Retinal pigment epithelial cell (primary cell): ENCODE results near the gene SPOP.

Source experiments
- DNase-seq: peaks from one replicate; pipeline ENCODE4 v3.0.0-alpha.2; 2010; ENCODE audit warnings: low read depth
- H3K4me3 ChIP-seq: 2 replicates; pipeline ENCODE4 v1.5.1; 2011; ENCODE audit warnings: mild to moderate bottlenecking, low read length, control low read depth, moderate library complexity
- CTCF ChIP-seq: conservative IDR thresholded peaks from 2 replicates; pipeline ENCODE4 v1.5.1; 2011; ENCODE audit warnings: low read depth, low read length, control low read depth, inconsistent platforms

The SPOP gene

DNA sequence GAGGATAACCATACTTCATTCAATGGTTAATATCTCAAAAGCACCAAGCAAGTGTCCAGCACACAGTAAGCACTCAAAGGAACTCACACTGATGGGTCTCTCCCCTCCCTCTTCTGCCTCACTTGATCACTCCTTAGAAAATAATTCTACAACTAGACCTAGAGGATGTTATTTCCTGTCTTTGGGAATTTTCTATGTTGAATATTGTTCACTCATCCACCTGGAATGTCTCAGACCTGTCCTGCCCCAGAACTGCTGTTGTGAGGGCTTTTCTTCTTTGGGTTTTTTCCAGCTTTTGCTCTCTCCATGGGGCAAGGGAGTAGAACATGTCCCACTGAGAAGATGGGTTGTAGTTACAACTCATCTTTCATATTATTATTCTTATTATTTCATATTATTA, 76.9 kb downstream of the SPOP start:
- no peak for DNase-seq

DNA sequence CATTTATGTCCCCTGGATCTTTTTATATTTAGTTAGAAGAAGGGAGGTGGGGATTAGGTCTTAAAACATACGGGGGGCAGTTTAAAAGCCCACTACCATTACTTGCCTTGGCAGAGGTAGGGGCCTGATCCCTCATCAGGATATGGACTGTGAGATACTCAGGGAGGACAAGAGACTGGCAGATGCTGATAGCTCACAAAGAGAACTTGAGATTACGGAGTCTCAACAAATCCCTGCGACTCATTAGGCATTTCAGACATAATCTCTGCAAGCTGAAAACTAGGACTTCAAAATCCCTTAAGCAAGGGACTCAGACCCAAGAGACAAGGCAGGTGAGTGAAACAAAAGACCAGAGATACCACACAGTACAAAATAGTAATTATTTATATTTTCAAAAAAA, 79.0 kb downstream of the SPOP start:
- TF ChIP-seq CTCF, result no peak
- no peak for DNase-seq

More for the DNA sequence above, 76.9 kb downstream of the SPOP start:
- TF ChIP-seq CTCF, result no peak
- no peak overlapping the region for H3K4me3 ChIP-seq

GRCh38 chr17:49597928-49598655, 79.8 kb downstream of the SPOP start:
- no peak for DNase-seq

More for the DNA sequence above, 79.0 kb downstream of the SPOP start:
- no peak overlapping the region for H3K4me3 ChIP-seq

DNA sequence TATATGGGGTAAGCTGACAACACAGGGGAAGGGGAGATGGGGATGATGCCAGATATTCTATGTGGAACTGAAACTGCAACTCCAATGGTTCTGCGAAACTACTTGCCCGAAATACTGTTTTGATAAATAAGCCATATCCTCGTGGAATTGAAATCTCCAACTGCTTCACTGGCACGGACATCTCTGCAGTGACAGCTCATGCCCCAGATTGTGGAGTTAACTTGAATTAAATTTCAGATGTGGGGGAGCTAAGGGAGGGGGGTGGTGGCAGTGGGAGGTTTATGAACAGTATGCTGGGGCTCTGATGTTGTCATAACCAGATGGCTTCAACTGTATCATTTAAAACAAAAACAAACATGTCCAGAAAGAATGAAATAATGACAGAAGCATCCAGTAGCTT, 80.5 kb downstream of the SPOP start:
- TF ChIP-seq CTCF, result no peak
- no peak for DNase-seq
- H3K4me3 ChIP-seq, result no peak overlapping the region

More at GRCh38 chr17:49597928-49598655, 79.8 kb downstream of the SPOP start:
- H3K4me3 ChIP-seq, result no peak overlapping the region
- TF ChIP-seq CTCF, result no peak

- no peak for DNase-seq
- no peak for TF ChIP-seq CTCF
- no peak overlapping the region for H3K4me3 ChIP-seq
Measured at GRCh38 chr17:49596613-49597244, 81.2 kb downstream of the SPOP start.

GRCh38 chr17:49595980-49596379, 81.9 kb downstream of the SPOP start:
- DNase-seq, result no peak
- no peak overlapping the region for H3K4me3 ChIP-seq
- no peak for TF ChIP-seq CTCF

DNA sequence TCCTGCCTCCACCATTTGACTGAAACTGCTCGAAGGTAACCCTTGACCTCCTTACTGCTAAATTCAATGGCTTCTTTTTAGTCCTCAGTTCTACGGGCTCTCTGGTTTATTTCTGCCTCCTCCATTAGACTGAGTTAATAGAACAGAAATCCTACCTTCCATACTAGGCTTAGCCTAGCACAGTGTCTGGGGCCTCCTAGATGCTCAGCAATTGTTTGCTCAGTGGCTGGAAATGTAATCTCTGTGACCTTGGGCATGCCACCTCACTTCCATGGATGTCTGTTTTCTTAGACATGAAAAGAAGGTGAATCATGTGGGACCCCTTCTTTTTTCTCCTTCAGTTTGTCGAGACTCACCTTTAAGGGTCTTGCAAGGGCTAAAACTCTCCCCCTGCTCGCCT, 82.6 kb downstream of the SPOP start:
- no peak overlapping the region for H3K4me3 ChIP-seq
- no peak for TF ChIP-seq CTCF
- no peak for DNase-seq
